ENCODE data around the gene GDAP1L1.

GRCh38 chr20:44223721-44224120 lies 23.4 kb upstream of the GDAP1L1 start:
- no peak for TF ChIP-seq CTCF (IDR thresholded peaks at IDR 0.05)
- no peak for TF ChIP-seq POLR2A (IDR thresholded peaks at IDR 0.05)
- no peak for TF ChIP-seq POLR2AphosphoS5 (IDR thresholded peaks at IDR 0.05)
